KBM-7 (cell line): Measurements from ENCODE around the gene NRP1.

Experiments used
- DNase-seq: peaks from one replicate; pipeline ENCODE4 v3.0.0-alpha.2; 2015
- in situ Hi-C: fragments of 300-500 bp; cut with MboI; formaldehyde crosslinking; loops from 2 replicates; pipeline ENCODE4 v1.14.3; 2020; ENCODE audit warnings: low sequenced_read_pairs, low pct_unique_long_range_greater_than_20kb, mixed read lengths

NRP1 gene

GRCh38 chr10:33278198-33278597, 56.3 kb downstream of the NRP1 start:
- in situ Hi-C loops: no loop called here
- DNase-seq: no peak

- in situ Hi-C loops: no loop called here
Observed at GRCh38 chr10:33277135-33277536, 57.3 kb downstream of the NRP1 start.

GRCh38 chr10:33276282-33276923, 58.1 kb downstream of the NRP1 start:
- in situ Hi-C loops: no loop called here
- no peak for DNase-seq

More at GRCh38 chr10:33277135-33277536, 57.3 kb downstream of the NRP1 start:
- no peak for DNase-seq

- in situ Hi-C loops: no loop called here
- DNase-seq: no peak
Observed at GRCh38 chr10:33274096-33274785, 60.2 kb downstream of the NRP1 start.

- in situ Hi-C loops: no loop called here
- DNase-seq: no peak
Observed at GRCh38 chr10:33273295-33274002, 61.0 kb downstream of the NRP1 start.

- no peak for DNase-seq
- in situ Hi-C loops: no loop called here
Observed at GRCh38 chr10:33272635-33273034, 61.8 kb downstream of the NRP1 start.

- no peak for DNase-seq
- in situ Hi-C loops: no loop called here
Observed at GRCh38 chr10:33271969-33272583, 62.4 kb downstream of the NRP1 start.

GRCh38 chr10:33270971-33271370, 63.5 kb downstream of the NRP1 start:
- DNase-seq: no peak
- in situ Hi-C loops: no loop called here

GRCh38 chr10:33267708-33268107, 66.8 kb downstream of the NRP1 start:
- in situ Hi-C loops: no loop called here

GRCh38 chr10:33265621-33266020, 68.8 kb downstream of the NRP1 start:
- DNase-seq: no peak
- in situ Hi-C loops: no loop called here

More at GRCh38 chr10:33267708-33268107, 66.8 kb downstream of the NRP1 start:
- DNase-seq: no peak

- in situ Hi-C loops: no loop called here
- no peak for DNase-seq
Observed at GRCh38 chr10:33263453-33263852, 71.0 kb downstream of the NRP1 start.

- no peak for DNase-seq
- in situ Hi-C loops: no loop called here
Observed at GRCh38 chr10:33262871-33263270, 71.6 kb downstream of the NRP1 start.

- in situ Hi-C loops: no loop called here
- DNase-seq: no peak
Observed at GRCh38 chr10:33260403-33261149, 73.9 kb downstream of the NRP1 start.

GRCh38 chr10:33258967-33259366, 75.5 kb downstream of the NRP1 start:
- in situ Hi-C loops: no loop called here
- DNase-seq: no peak

GRCh38 chr10:33257439-33258080, 76.9 kb downstream of the NRP1 start:
- in situ Hi-C loops: no loop called here
- no peak for DNase-seq

- in situ Hi-C loops: no loop called here
- no peak for DNase-seq
Observed at GRCh38 chr10:33256458-33256857, 78.0 kb downstream of the NRP1 start.

GRCh38 chr10:33254556-33255160, 79.8 kb downstream of the NRP1 start:
- in situ Hi-C loops: no loop called here
- no peak for DNase-seq

- in situ Hi-C loops: no loop called here
- DNase-seq: no peak
Observed at GRCh38 chr10:33253411-33253810, 81.1 kb downstream of the NRP1 start.
